ENCODE data around the gene LLGL1. TPM values are rescaled to one million over a fixed set of nuclear protein-coding genes. Genes with fewer than 3 reads are reported as not detected.
A peak's percentile ranks its signal among the peaks of the same experiment; 100 is the strongest.

Gene LLGL1
- total RNA-seq, result 46.1 and 65.3 TPM in 2 replicates

- DNase-seq (ENCODE audit: low read depth), result no peak
- H3K4me3 ChIP-seq (ENCODE audit: low read depth, low read length), result peak within 1 kb of the TSS; percentile 74
- TF ChIP-seq CTCF (conservative IDR thresholded peaks at IDR 0.05; ENCODE audit: low read depth, low read length), result no peak
These were observed at the start of gene LLGL1 for GRCh38 chr17:18225121-18225641. Gene LLGL1 (plus strand): TSS chr17:18225635. CDS start chr17:18225683, 48 bp downstream.

- H3K4me3 ChIP-seq (ENCODE audit: low read depth, low read length), result no peak overlapping the region
- no peak for DNase-seq (ENCODE audit: low read depth)
- no peak for TF ChIP-seq CTCF (conservative IDR thresholded peaks at IDR 0.05; ENCODE audit: low read depth, low read length)
These were observed 49.3 kb upstream of the LLGL1 start for GRCh38 chr17:18176176-18176575.

GRCh38 chr17:18177133-18177532 is 48.3 kb upstream of the LLGL1 start:
- H3K4me3 ChIP-seq (ENCODE audit: low read depth, low read length), result no peak overlapping the region
- DNase-seq (ENCODE audit: low read depth), result no peak
- no peak for TF ChIP-seq CTCF (conservative IDR thresholded peaks at IDR 0.05; ENCODE audit: low read depth, low read length)

GRCh38 chr17:18177722-18178121 is 47.7 kb upstream of the LLGL1 start:
- H3K4me3 ChIP-seq (ENCODE audit: low read depth, low read length), result no peak overlapping the region

GRCh38 chr17:18179196-18179595 is 46.2 kb upstream of the LLGL1 start:
- no peak for DNase-seq (ENCODE audit: low read depth)
- no peak for TF ChIP-seq CTCF (conservative IDR thresholded peaks at IDR 0.05; ENCODE audit: low read depth, low read length)
- no peak overlapping the region for H3K4me3 ChIP-seq (ENCODE audit: low read depth, low read length)

More at GRCh38 chr17:18177722-18178121, 47.7 kb upstream of the LLGL1 start:
- no peak for DNase-seq (ENCODE audit: low read depth)
- no peak for TF ChIP-seq CTCF (conservative IDR thresholded peaks at IDR 0.05; ENCODE audit: low read depth, low read length)

- no peak overlapping the region for H3K4me3 ChIP-seq (ENCODE audit: low read depth, low read length)
- no peak for TF ChIP-seq CTCF (conservative IDR thresholded peaks at IDR 0.05; ENCODE audit: low read depth, low read length)
- DNase-seq (ENCODE audit: low read depth), result no peak
These were observed 45.6 kb upstream of the LLGL1 start for GRCh38 chr17:18179804-18180203.

GRCh38 chr17:18181358-18181757 is 44.1 kb upstream of the LLGL1 start:
- no peak overlapping the region for H3K4me3 ChIP-seq (ENCODE audit: low read depth, low read length)
- TF ChIP-seq CTCF (conservative IDR thresholded peaks at IDR 0.05; ENCODE audit: low read depth, low read length), result no peak
- DNase-seq (ENCODE audit: low read depth), result no peak

Data from epithelial cell of proximal tubule (primary cell).